ENCODE measurements around the gene GP1BA.

GRCh38 chr17:4948931-4949320 is 16.8 kb downstream of the GP1BA start:
- TF ChIP-seq, protein P1, sequence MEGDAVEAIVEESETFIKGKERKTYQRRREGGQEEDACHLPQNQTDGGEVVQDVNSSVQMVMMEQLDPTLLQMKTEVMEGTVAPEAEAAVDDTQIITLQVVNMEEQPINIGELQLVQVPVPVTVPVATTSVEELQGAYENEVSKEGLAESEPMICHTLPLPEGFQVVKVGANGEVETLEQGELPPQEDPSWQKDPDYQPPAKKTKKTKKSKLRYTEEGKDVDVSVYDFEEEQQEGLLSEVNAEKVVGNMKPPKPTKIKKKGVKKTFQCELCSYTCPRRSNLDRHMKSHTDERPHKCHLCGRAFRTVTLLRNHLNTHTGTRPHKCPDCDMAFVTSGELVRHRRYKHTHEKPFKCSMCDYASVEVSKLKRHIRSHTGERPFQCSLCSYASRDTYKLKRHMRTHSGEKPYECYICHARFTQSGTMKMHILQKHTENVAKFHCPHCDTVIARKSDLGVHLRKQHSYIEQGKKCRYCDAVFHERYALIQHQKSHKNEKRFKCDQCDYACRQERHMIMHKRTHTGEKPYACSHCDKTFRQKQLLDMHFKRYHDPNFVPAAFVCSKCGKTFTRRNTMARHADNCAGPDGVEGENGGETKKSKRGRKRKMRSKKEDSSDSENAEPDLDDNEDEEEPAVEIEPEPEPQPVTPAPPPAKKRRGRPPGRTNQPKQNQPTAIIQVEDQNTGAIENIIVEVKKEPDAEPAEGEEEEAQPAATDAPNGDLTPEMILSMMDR (conservative IDR thresholded peaks at IDR 0.05 in 1 of 2, IDR thresholded peaks at IDR 0.05 in 1 of 2; ENCODE audit: extremely low read depth in 1 of 2, insufficient read depth in 1 of 2, low read depth in 1 of 2, low read length in 2 of 2): no peak
- TF ChIP-seq EZH2 (IDR thresholded peaks at IDR 0.05; ENCODE audit: borderline replicate concordance, low read length): no peak
